ENCODE data around the gene FBXL7. TPM values are rescaled to one million over a fixed set of nuclear protein-coding genes. Genes with fewer than 3 reads are reported as not detected.

FBXL7 gene
- total and polyA plus RNA-seq, 4 donors: 1.9 to 15.5 (median 6.6) TPM

DNA sequence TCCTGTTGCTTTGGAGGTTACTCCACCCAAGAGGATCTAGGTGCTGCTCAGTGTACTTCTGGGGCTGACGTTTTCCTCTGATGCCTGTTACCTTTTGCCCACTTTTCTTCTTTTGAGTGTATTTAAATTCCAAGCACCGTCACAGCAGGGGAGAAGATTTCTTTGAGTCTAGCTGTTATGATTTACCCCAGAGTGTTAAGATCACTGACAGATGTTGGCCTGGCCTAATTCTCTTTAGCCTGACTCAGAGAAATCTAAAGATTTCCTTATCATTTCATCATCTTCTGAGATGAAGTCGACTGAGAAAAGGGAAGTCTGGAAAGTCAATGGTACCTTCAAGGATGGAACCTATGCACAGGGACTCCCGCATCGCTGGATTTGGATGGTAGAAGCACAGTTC, 191.5 kb downstream of the FBXL7 start:
- TF ChIP-seq, protein P1, sequence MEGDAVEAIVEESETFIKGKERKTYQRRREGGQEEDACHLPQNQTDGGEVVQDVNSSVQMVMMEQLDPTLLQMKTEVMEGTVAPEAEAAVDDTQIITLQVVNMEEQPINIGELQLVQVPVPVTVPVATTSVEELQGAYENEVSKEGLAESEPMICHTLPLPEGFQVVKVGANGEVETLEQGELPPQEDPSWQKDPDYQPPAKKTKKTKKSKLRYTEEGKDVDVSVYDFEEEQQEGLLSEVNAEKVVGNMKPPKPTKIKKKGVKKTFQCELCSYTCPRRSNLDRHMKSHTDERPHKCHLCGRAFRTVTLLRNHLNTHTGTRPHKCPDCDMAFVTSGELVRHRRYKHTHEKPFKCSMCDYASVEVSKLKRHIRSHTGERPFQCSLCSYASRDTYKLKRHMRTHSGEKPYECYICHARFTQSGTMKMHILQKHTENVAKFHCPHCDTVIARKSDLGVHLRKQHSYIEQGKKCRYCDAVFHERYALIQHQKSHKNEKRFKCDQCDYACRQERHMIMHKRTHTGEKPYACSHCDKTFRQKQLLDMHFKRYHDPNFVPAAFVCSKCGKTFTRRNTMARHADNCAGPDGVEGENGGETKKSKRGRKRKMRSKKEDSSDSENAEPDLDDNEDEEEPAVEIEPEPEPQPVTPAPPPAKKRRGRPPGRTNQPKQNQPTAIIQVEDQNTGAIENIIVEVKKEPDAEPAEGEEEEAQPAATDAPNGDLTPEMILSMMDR (IDR thresholded peaks at IDR 0.05; ENCODE audit: control extremely low read depth, extremely low read depth): no peak
- no peak overlapping the region for H3K4me3 ChIP-seq
- 81% methylated on average over 5 of the region's 5 CpGs for WGBS, 2 donors
- H3K27me3 ChIP-seq (ENCODE audit: control insufficient read depth in 3 of 3, insufficient read depth in 3 of 3, low read length in 2 of 3): no peaks in the 10 kb centered on the region
- H3K4me1 ChIP-seq (ENCODE audit: control insufficient read depth in 5 of 5, insufficient read depth in 5 of 5, low read length in 5 of 5): peaks cover 3 to 23% (median 4%) of the 10 kb centered on the region in 5 donors
- no peak for ATAC-seq (ENCODE audit: insufficient read depth, low FRiP score)
- DNase-seq: no peak
- H3K36me3 ChIP-seq (ENCODE audit: control insufficient read depth in 4 of 4, insufficient read depth in 4 of 4, low read length in 4 of 4): no peaks in the 10 kb centered on the region
- no peak overlapping the region for H3K9ac ChIP-seq (ENCODE audit: insufficient read depth in 1 of 2, low read length in 2 of 2)
- H3K9me3 ChIP-seq (ENCODE audit: control insufficient read depth in 4 of 4, insufficient read depth in 3 of 4, low read length in 3 of 4): peaks cover 0 to 1% (median 0%) of the 10 kb centered on the region in 4 donors
- no peak overlapping the region for H3K27ac ChIP-seq (ENCODE audit: low read depth in 1 of 2, low read length in 1 of 2)

DNA sequence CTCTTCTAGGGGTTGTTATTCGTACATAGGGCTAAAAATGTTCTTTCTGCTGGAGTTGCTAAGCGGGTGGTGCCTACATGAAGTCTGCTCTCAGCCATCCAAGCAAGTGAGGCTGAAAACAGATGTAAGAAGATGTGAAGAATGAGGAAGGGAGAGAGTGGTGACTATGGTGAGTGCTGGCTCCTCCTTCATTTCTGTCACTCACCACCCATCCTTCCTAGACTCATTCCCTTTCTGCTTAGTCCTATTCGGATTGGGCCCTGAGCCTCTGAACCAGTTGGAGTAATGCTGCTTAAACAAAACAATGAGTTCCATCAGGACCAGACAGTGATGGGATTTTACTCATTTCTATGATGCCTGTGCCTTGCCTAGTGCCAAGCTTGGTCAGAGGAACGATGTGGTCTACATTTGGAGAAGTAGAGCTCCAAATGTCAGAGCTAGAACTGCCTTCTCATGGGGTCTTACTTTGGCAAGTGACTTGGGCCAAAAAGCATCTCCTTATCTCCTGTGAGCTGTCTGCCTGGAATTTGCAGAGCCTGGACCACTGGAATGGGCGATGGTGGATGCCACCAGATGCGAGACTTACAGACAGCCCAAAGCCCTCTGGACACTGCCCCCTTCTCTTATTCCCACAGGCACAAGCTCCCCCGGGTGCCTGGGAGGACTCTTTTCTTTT, 192.9 kb downstream of the FBXL7 start:
- Histone ChIP-seq H3K9me3 (ENCODE audit: control insufficient read depth in 4 of 4, insufficient read depth in 3 of 4, low read length in 3 of 4) (no peaks in the 10 kb centered on the region), H3K27ac (ENCODE audit: low read depth in 1 of 2, low read length in 1 of 2) (no peak overlapping the region), H3K4me1 (ENCODE audit: control insufficient read depth in 5 of 5, insufficient read depth in 5 of 5, low read length in 5 of 5) (peaks cover 3 to 21% (median 4%) of the 10 kb centered on the region in 5 donors), H3K27me3 (ENCODE audit: control insufficient read depth in 3 of 3, insufficient read depth in 3 of 3, low read length in 2 of 3) (no peaks in the 10 kb centered on the region), H3K36me3 (ENCODE audit: control insufficient read depth in 4 of 4, insufficient read depth in 4 of 4, low read length in 4 of 4) (no peaks in the 10 kb centered on the region), H3K4me3 (no peak overlapping the region), H3K9ac (ENCODE audit: insufficient read depth in 1 of 2, low read length in 2 of 2) (no peak overlapping the region)
- DNase-seq (no peak), ATAC-seq (ENCODE audit: insufficient read depth, low FRiP score) (no peak)
- TF ChIP-seq, protein P1 (IDR thresholded peaks at IDR 0.05; ENCODE audit: control extremely low read depth, extremely low read depth): no peak
- 66 to 93% methylated on average over 7 of the region's 7 CpGs for WGBS, 2 donors

DNA sequence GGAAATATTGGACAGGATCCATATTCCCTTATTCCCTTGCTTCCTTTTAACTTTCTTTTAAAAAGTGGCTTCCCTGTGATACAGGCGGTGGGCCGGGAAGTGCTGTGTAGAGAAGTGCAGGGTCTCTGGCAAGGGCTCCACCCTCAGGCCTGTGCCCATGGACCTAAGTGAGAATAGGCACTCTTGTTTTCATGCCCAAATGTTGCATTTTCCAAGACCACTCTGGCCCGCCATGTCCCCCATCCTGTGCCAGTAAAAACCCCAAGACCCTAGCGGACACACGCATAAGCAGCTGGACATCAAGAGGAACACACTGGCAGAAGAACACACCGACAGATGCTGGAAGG, 193.4 kb downstream of the FBXL7 start:
- 95 to 98% methylated on average over 6 of the region's 6 CpGs for WGBS, 2 donors

More for the DNA sequence above, 193.4 kb downstream of the FBXL7 start:
- Histone ChIP-seq H3K27me3 (ENCODE audit: control insufficient read depth in 3 of 3, insufficient read depth in 3 of 3, low read length in 2 of 3) (no peaks in the 10 kb centered on the region), H3K9me3 (ENCODE audit: control insufficient read depth in 4 of 4, insufficient read depth in 3 of 4, low read length in 3 of 4) (no peaks in the 10 kb centered on the region), H3K4me1 (ENCODE audit: control insufficient read depth in 5 of 5, insufficient read depth in 5 of 5, low read length in 5 of 5) (peaks cover 3 to 21% (median 4%) of the 10 kb centered on the region in 5 donors), H3K4me3 (no peak overlapping the region), H3K27ac (ENCODE audit: low read depth in 1 of 2, low read length in 1 of 2) (no peak overlapping the region), H3K9ac (ENCODE audit: insufficient read depth in 1 of 2, low read length in 2 of 2) (no peak overlapping the region), H3K36me3 (ENCODE audit: control insufficient read depth in 4 of 4, insufficient read depth in 4 of 4, low read length in 4 of 4) (no peaks in the 10 kb centered on the region)
- no peak for DNase-seq
- TF ChIP-seq, protein P1 (IDR thresholded peaks at IDR 0.05; ENCODE audit: control extremely low read depth, extremely low read depth): no peak
- no peak for ATAC-seq (ENCODE audit: insufficient read depth, low FRiP score)
